NT2/D1 (cell line): Measurements from ENCODE around the gene KIF13A.

Experiments used
- SUZ12 ChIP-seq: IDR thresholded peaks from 2 replicates; pipeline ENCODE4 v1.6.1; 2011; ENCODE audit not compliant: insufficient read length, insufficient read depth; ENCODE audit errors: extremely low read depth
- YY1 ChIP-seq: IDR thresholded peaks from 2 replicates; pipeline ENCODE4 v1.6.1; 2011; ENCODE audit not compliant: insufficient read length, insufficient read depth
- ZNF274 ChIP-seq: IDR thresholded peaks from 2 replicates; pipeline ENCODE4 v1.6.1; 2011; ENCODE audit warnings: mild to moderate bottlenecking, low read depth, low read length

- TF ChIP-seq ZNF274 (no peak), YY1 (no peak), SUZ12 (no peak)
Measured at GRCh38 chr6:17971128-17972073, 16.0 kb downstream of the KIF13A start.
